Epithelial cell of proximal tubule (primary cell): ENCODE data around the gene CTNNA2. TPM values are rescaled to one million over a fixed set of nuclear protein-coding genes. Genes with fewer than 3 reads are reported as not detected.

Source experiments
- DNase-seq: peaks from one replicate; pipeline ENCODE4 v3.0.0-alpha.2; 2011; ENCODE audit warnings: low read depth
- H3K4me3 ChIP-seq: 2 replicates; pipeline ENCODE4 v1.5.1; 2011; ENCODE audit warnings: low read depth, mild to moderate bottlenecking, low read length
- CTCF ChIP-seq: conservative IDR thresholded peaks from 2 replicates; pipeline ENCODE4 v1.5.1; 2012; ENCODE audit warnings: low read depth, mild to moderate bottlenecking, low read length
- total RNA-seq: library from RNA; depleted of rRNA; stranded (reverse); fragments of >200 nt; gene quantifications from 2 replicates; pipeline ENCODE4 v1.2.3, GENCODE V29; 2015

CTNNA2 gene
- total RNA-seq, 1 donor from 2014 or later: 0.06 TPM

GRCh38 chr2:80638783-80639182, 1125.9 kb downstream of the CTNNA2 start:
- DNase-seq: no peak
- TF ChIP-seq CTCF: no peak
- no peak overlapping the region for H3K4me3 ChIP-seq

GRCh38 chr2:80642465-80642864, 1129.6 kb downstream of the CTNNA2 start:
- TF ChIP-seq CTCF: no peak
- no peak for DNase-seq
- H3K4me3 ChIP-seq: no peak overlapping the region

GRCh38 chr2:80643598-80643997, 1130.7 kb downstream of the CTNNA2 start:
- H3K4me3 ChIP-seq: no peak overlapping the region
- no peak for DNase-seq
- no peak for TF ChIP-seq CTCF

- H3K4me3 ChIP-seq: no peak overlapping the region
- no peak for TF ChIP-seq CTCF
- no peak for DNase-seq
Measured at GRCh38 chr2:80651435-80651834, 1138.6 kb downstream of the CTNNA2 start.

GRCh38 chr2:80655265-80655664, 1142.4 kb downstream of the CTNNA2 start:
- no peak overlapping the region for H3K4me3 ChIP-seq
- TF ChIP-seq CTCF: no peak
- DNase-seq: no peak

GRCh38 chr2:80670763-80671162, 1157.9 kb downstream of the CTNNA2 start:
- H3K4me3 ChIP-seq: no peak overlapping the region
- DNase-seq: no peak
- no peak for TF ChIP-seq CTCF

- TF ChIP-seq CTCF: no peak
- DNase-seq: no peak
- H3K4me3 ChIP-seq: no peak overlapping the region
Measured at GRCh38 chr2:80687524-80687923, 1174.7 kb downstream of the CTNNA2 start.
